HG03439 (cell line): ENCODE data around the gene IL17REL.

Experiments
- ATAC-seq: cut with Tn5 transposase; IDR thresholded peaks from one replicate; pipeline ENCODE4 v1.9.1; 2021; ENCODE audit warnings: mild to moderate bottlenecking, moderate library complexity; ENCODE audit not compliant: unreplicated experiment

The IL17REL gene

GRCh38 chr22:49969751-49970527 is 42.6 kb downstream of the IL17REL start:
- ATAC-seq = no peak

DNA sequence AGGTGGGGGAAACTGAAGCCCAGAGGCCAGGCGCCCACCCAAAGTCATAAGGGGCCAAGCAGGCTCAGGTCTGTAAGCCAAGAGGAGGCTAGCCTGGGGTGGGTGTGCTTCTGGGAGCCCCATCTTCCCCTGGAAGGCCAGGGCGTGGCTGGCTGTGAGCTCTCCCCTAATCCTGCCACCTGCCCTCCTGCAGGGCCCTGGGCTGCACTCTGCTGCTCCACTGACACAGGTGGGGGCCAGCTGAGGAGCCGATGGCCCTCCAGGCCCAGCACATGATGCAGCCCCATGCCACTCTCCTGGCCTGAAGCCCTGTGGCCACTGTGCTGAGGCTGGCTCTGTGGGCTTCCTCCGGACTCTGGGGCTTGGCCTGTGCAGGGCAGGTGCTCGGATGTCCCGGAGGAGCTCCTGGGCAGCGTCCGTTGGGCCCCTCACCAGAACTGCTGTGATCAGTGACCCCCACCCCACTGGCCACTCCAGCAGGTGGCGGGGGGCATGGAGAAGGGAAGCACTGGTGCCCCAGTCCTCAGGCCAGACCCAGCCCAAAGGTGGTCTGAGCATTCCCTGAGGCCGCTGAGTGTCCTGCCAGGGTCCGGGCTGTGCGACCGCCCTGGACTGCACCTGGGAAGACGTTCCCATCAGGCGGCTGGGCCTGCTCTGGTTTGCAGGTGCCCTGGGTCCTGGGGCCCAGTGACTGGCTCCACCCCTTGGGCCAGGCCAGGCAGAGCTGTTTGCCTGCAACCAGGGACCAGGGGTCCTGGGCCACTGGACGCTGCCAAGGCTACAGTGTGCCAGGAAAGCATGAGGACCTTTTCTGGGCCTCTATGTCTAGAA is 43.5 kb downstream of the IL17REL start:
- no peak for ATAC-seq

DNA sequence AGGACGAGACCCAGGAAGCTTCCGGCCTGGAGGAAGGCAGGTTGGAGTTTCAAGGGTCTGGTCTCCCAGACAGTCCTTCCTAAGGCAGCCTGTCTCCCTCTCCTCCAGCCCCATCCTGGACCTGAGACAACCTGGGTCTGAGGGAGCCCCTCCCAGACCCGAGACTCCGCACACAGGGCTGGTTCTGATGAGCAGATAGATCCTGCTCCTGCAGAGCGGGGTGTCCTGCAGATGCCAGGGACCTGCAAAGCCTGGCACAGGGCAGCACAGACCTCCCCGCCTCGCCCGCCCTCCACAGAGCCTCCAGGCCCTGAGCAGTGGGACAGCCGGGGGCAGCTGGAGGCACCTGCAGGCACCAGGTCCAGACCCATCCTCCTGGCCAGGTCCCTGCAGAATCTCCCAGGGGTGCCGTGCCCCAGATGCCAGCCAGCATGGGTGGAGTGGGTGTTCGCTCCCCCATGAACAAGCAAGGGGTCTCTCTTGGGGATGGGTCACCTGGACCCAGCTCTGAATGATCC is 44.2 kb downstream of the IL17REL start:
- ATAC-seq = no peak

DNA sequence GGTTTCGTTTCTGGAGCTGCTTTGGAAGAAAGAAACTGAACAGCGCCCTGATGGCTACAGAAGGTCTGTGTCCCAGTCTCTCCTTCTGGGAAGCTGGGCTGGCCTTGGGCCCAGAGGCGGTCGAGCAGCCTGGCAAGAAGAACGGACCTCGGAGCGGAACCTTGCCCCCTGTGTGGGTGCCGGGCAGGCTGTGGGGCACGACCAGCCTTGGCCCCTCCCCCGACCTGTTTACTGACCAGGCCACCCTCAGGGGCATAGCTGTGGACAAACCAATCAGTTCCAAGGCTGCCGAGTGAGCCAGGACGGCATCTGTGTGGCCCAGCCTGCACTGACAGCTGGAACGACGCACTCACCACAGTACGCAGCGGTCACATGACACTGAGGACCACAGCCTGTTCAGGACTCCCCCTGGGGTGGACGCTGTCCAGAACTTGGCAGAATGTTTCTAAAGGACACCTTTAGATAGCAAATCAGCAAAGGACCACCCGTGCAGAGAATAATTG is 44.8 kb downstream of the IL17REL start:
- no peak for ATAC-seq

DNA sequence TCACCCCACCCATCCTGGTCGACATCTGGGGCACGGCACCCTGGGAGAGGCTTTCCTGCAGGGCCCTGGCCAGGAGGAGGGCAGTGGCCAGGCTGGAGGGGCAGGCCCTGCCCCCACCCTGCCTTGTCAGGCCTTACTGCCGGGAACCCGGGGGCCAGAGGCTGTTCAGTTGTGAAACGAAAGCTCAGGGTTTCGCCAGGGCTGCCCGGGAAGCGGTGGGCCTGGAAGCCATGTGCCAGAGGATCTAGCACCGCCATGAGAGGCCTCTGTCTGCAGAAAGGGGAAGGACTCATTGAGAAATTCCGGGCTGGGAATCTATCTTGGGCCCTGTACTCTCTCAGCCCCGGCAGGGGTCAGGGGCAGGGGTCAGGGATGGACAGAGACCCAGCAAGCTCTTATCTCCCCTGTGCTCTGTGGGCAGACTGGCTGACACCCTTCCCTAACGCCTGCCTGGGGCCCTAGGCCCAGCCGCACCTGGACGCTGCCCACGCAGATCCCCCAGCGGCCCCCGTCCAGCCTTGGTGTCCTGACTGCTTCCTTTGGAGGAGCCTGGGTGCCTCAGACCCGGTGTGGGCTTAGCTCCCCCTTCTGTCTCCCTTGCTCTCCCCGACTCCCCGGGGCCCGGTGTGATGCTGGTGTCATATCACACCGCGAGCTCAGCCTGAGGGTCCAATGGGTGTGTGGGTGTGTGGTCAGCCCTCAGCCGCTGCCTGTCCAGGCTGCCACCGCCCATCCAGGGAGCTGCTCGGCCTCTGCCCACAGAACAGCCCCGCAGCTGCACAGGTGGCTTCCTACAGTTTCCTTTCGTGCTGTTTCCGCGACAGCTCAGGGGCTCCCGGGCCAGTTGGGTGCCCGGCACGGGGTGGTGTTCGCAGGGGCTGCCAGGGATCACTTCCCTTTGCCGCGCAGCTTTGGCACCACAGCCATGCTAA is 45.5 kb downstream of the IL17REL start:
- no peak for ATAC-seq

- ATAC-seq = no peak
These were observed 46.4 kb downstream of the IL17REL start for GRCh38 chr22:49966041-49966773.

DNA sequence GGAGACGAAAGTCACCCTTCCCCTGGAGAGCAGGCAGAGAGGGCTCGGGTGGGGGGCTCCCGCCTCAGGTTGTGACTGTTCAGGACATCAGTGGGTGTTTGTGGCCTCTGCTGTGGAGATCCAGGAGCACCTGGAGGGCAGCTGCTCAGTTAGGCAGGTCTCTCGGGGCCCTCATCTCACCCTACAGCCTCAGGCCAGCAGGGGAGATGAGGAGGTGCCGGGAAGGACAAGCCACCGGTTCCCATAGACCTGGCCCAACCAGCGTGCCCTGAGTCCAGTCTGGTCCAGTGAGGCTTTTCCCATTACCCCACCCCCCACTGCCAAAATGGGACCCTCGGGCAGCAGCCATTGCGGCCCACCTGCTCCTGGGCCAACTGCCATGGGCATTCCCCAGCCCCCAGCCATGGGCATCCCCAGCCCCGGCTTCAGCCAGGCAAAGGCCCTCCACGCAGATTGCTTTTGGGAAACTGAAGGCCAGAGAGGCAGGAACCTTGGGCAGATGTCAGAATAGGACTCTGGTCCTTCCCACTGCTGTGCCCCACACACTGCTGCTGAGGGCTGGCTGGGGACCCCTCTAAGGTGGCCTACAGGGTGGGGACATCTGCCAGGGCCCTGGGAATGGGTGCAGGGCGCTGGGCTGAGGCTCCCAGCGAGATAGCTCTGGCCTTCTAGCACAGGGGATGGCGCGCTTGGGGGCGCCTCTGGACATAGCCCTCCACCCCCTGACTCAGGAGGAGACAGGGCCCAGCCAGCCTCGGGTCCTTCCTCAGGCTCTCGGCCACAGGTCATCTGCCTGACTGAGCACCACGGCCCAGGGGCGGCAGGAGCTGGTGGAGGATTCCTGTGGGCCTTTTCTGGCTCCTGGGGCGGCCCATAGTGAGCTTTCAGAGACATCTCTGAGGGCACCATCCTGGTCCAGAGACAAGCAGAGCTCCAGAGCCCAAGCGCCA is 47.2 kb downstream of the IL17REL start:
- ATAC-seq = no peak

- no peak for ATAC-seq
These were observed 48.2 kb downstream of the IL17REL start for GRCh38 chr22:49964136-49965090.

- no peak for ATAC-seq
These were observed 48.9 kb downstream of the IL17REL start for GRCh38 chr22:49963647-49964026.

DNA sequence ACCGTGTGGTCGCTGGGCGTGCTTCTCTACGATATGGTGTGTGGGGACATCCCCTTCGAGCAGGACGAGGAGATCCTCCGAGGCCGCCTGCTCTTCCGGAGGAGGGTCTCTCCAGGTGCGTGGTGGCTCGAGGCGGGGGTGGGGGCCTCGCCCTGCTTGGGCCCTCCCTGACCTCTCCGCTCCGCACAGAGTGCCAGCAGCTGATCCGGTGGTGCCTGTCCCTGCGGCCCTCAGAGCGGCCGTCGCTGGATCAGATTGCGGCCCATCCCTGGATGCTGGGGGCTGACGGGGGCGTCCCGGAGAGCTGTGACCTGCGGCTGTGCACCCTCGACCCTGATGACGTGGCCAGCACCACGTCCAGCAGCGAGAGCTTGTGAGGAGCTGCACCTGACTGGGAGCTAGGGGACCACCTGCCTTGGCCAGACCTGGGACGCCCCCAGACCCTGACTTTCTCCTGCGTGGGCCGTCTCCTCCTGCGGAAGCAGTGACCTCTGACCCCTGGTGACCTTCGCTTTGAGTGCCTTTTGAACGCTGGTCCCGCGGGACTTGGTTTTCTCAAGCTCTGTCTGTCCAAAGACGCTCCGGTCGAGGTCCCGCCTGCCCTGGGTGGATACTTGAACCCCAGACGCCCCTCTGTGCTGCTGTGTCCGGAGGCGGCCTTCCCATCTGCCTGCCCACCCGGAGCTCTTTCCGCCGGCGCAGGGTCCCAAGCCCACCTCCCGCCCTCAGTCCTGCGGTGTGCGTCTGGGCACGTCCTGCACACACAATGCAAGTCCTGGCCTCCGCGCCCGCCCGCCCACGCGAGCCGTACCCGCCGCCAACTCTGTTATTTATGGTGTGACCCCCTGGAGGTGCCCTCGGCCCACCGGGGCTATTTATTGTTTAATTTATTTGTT is 49.6 kb downstream of the IL17REL start:
- peak; percentile 0 for ATAC-seq

- ATAC-seq = peak; percentile 23
These were observed 50.4 kb downstream of the IL17REL start for GRCh38 chr22:49962012-49962750.

- no peak for ATAC-seq
These were observed 51.0 kb downstream of the IL17REL start for GRCh38 chr22:49961601-49962011.

GRCh38 chr22:49961005-49961600 is 51.5 kb downstream of the IL17REL start:
- ATAC-seq = no peak

GRCh38 chr22:49960159-49961004 is 52.2 kb downstream of the IL17REL start, which contains the start of gene PIM3:
Gene PIM3 (plus strand): TSS chr22:49960772. CDS start chr22:49960948, 176 bp downstream.
- peak; percentile 62 for ATAC-seq

DNA sequence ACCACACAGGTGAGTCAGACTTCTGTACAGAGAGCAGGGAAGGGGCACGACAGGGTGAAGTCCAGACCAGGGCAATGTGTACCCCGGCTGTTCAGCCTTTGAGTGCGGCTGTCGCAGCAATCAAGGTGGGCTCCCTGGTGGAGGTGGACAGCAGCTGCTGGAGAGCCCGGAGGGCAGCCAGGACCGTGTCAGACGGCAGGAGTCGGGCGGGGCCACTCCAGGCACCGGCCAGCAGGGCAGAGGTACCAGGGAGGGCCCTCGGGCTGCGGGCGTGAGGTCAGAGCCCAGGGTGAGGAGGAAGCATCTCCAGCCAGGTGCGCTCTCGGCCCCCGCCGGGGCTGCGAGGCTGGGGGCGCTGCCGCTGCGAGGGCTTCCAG is 52.8 kb downstream of the IL17REL start:
- ATAC-seq = peak; percentile 7
